ENCODE data around the gene ENTPD6. TPM values are rescaled to one million over a fixed set of nuclear protein-coding genes. Genes with fewer than 3 reads are reported as not detected.
A peak's percentile ranks its signal among the peaks of the same experiment; 100 is the strongest.
"Not testable (repeated sequence)": the region's sequence is repeated elsewhere in the genome, so short reads cannot be mapped to it uniquely, and the experiment has no call there.

The ENTPD6 gene
- total RNA-seq, 1 experiment from 2014 or later = 53.5 TPM

- H3K27me3 ChIP-seq = no peaks in the 10 kb centered on the region
- H3K27ac ChIP-seq = no peak overlapping the region
- no peak for DNase-seq
- H3K36me3 ChIP-seq = peaks cover 16% of the 10 kb centered on the region
- H3K4me3 ChIP-seq = no peak overlapping the region
- peaks cover 29% of the 10 kb centered on the region for H3K4me1 ChIP-seq
- H3K9me3 ChIP-seq (replicated peaks) = no peaks in the 10 kb centered on the region
Observed at GRCh38 chr20:25254986-25255680, 59.6 kb downstream of the ENTPD6 start.

- Histone ChIP-seq H3K27me3 (no peaks in the 10 kb centered on the region), H3K9me3 (replicated peaks) (no peaks in the 10 kb centered on the region), H3K4me3 (no peak overlapping the region), H3K27ac (no peak overlapping the region), H3K4me1 (peaks cover 25% of the 10 kb centered on the region), H3K36me3 (peaks cover 22% of the 10 kb centered on the region)
- DNase-seq = no peak
Observed at GRCh38 chr20:25256226-25256859, 60.8 kb downstream of the ENTPD6 start.

GRCh38 chr20:25257130-25257529 lies 61.6 kb downstream of the ENTPD6 start:
- Histone ChIP-seq H3K9me3 (replicated peaks) (no peaks in the 10 kb centered on the region), H3K36me3 (peaks cover 22% of the 10 kb centered on the region), H3K27ac (peak overlapping the region; percentile 63; the same call in 1 of the 2 replicates), H3K27me3 (no peaks in the 10 kb centered on the region), H3K4me1 (peaks cover 25% of the 10 kb centered on the region), H3K4me3 (no peak overlapping the region)
- DNase-seq = no peak

DNA sequence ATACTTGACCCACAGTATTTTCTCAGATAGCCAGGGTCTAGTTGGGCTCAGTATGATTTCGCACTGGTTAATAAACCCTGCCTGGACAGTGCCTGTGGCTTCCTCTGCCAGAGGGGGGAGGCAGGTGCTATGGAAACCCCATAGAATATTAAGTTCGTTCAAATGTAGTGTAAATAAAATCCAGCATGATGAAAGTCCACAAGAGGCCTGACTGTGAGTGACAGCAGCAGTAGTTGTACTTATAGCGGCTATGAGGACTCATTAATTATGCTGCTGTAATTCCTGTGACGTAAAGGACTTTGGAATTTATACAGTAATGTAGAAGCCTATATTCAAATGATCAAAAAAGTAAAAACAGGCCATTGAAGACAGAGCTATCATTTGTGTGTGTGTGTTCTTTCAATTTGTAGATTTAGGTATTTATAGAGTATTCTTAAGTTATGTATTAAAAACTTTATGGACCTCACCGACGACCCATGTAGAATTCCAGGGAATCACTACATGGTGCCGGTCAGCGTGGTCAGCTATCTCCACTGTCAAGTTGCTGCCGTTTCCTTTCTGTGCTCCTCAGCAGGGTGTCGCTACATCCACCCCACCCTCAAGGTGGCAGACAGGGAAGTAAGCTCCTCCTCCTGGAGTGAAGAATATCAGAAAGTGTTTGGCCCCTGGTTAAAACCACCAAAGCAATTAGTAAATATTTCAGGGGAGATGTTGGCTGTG lies 62.4 kb downstream of the ENTPD6 start:
- Histone ChIP-seq H3K4me3 (no peak overlapping the region), H3K9me3 (replicated peaks) (no peaks in the 10 kb centered on the region; the same call in 1 of the 2 replicates), H3K36me3 (peaks cover 22% of the 10 kb centered on the region), H3K27me3 (no peaks in the 10 kb centered on the region), H3K27ac (peak overlapping the region; percentile 63), H3K4me1 (peaks cover 25% of the 10 kb centered on the region)
- peak; percentile 76 to 86 for DNase-seq

DNA sequence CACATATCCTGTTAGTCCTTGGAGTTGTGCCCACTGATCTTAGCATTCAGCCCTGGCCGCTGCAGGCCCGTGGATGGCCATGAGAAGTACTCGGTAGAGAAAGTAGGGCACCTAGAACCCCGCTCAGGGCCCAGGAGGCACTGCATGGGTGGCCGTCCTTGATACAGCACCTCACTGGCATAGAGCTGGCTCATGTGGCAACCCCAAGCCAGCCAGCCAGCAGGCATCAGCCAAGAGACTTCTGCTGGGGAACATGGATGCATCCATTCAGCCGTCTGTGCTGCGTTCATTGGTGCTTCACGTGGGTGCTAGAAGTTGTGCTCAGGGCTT lies 62.9 kb downstream of the ENTPD6 start:
- DNase-seq = no peak
- peaks cover 22% of the 10 kb centered on the region for H3K36me3 ChIP-seq
- peaks cover 25% of the 10 kb centered on the region for H3K4me1 ChIP-seq
- no peaks in the 10 kb centered on the region; the same call in 1 of the 2 replicates for H3K9me3 ChIP-seq (replicated peaks)
- peak overlapping the region; percentile 63 for H3K27ac ChIP-seq
- no peaks in the 10 kb centered on the region for H3K27me3 ChIP-seq
- no peak overlapping the region for H3K4me3 ChIP-seq

DNA sequence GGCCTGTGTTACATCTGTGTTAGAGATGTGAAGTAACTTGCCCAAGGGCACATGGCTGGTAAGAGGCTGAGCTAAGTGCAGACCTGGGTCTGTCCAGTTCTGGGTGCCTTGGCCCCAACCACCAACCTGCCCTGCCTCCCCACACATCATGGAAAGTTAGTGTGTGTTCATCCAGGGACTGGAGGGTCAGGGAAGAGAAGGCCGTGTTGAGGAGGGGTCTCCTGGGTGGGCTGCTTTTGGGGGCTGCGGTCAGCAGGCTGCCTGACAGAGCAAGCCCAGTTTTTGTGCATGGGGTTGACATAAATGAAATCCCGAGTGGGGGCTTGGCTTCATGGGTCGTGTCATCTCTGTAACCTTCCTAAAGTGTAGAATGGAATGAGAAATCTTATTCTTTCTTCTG lies 63.3 kb downstream of the ENTPD6 start:
- Histone ChIP-seq H3K27ac (no peak overlapping the region; the same call in 1 of the 2 replicates), H3K27me3 (no peaks in the 10 kb centered on the region), H3K4me1 (peaks cover 25% of the 10 kb centered on the region), H3K4me3 (no peak overlapping the region), H3K36me3 (peaks cover 22% of the 10 kb centered on the region), H3K9me3 (replicated peaks) (no peaks in the 10 kb centered on the region; the same call in 1 of the 2 replicates)
- no peak for DNase-seq

- H3K4me3 ChIP-seq = no peak overlapping the region
- H3K4me1 ChIP-seq = peaks cover 25% of the 10 kb centered on the region
- H3K27me3 ChIP-seq = no peaks in the 10 kb centered on the region
- H3K36me3 ChIP-seq = peaks cover 22% of the 10 kb centered on the region
- no peaks in the 10 kb centered on the region; the same call in 1 of the 2 replicates for H3K9me3 ChIP-seq (replicated peaks)
- DNase-seq = no peak
- no peak overlapping the region for H3K27ac ChIP-seq
Observed at GRCh38 chr20:25259358-25259757, 63.8 kb downstream of the ENTPD6 start.

- Histone ChIP-seq H3K27me3 (no peaks in the 10 kb centered on the region), H3K36me3 (peaks cover 22% of the 10 kb centered on the region), H3K27ac (no peak overlapping the region), H3K4me1 (peaks cover 25% of the 10 kb centered on the region), H3K4me3 (no peak overlapping the region), H3K9me3 (replicated peaks) (no peaks in the 10 kb centered on the region; the same call in 1 of the 2 replicates)
- no peak for DNase-seq
Observed at GRCh38 chr20:25259788-25260254, 64.3 kb downstream of the ENTPD6 start.

DNA sequence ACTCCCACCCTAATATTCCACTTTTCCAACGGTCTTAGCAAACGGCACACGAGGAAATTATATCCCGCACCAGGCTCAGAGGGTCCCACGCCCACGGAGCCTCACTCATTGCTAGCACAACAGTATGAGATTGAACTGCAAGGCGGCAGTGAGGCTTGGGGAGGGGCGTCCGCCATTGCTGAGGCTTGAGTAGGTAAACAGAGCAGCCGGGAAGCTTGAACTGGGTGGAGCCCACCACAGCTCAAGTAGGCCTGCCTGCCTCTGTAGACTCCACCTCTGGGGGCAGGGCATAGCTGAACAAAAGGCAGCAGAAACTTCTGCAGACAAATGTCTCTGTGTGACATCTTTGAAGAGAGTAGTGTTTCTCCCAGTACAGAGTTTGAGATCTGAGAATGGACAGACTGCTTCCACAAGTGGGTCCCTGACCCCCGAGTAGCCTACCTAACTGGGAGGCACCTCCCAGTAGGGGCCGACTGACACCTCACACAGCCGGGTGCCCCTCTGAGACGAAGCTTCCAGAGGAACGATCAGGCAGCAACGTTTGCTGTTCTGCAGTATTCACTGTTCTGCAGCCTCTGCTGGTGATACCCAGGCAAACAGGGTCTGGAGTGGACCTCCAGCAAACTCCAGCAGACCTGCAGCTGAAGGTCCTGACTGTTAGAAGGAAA lies 65.4 kb downstream of the ENTPD6 start:
- not testable (repeated sequence) for DNase-seq; H3K4me3 ChIP-seq; H3K9me3 ChIP-seq (replicated peaks); H3K27me3 ChIP-seq; H3K27ac ChIP-seq
- peaks cover 24% of the 10 kb centered on the region for H3K4me1 ChIP-seq
- H3K36me3 ChIP-seq = peaks cover 22% of the 10 kb centered on the region

- Histone ChIP-seq H3K9me3 (replicated peaks) (no peaks in the 10 kb centered on the region; the same call in 1 of the 2 replicates), H3K27ac (no peak overlapping the region), H3K27me3 (no peaks in the 10 kb centered on the region), H3K36me3 (peaks cover 43% of the 10 kb centered on the region), H3K4me3 (no peak overlapping the region), H3K4me1 (no peaks in the 10 kb centered on the region)
- no peak for DNase-seq
Observed at GRCh38 chr20:25269057-25269832, 73.7 kb downstream of the ENTPD6 start.

- Histone ChIP-seq H3K27ac (no peak overlapping the region), H3K4me1 (no peaks in the 10 kb centered on the region), H3K9me3 (replicated peaks) (no peaks in the 10 kb centered on the region; the same call in 1 of the 2 replicates), H3K4me3 (no peak overlapping the region), H3K36me3 (peaks cover 49% of the 10 kb centered on the region), H3K27me3 (no peaks in the 10 kb centered on the region)
- DNase-seq = no peak
Observed at GRCh38 chr20:25269833-25270170, 74.3 kb downstream of the ENTPD6 start.

GRCh38 chr20:25270829-25271251 lies 75.3 kb downstream of the ENTPD6 start:
- no peak for DNase-seq
- peaks cover 51% of the 10 kb centered on the region for H3K36me3 ChIP-seq
- no peaks in the 10 kb centered on the region for H3K9me3 ChIP-seq (replicated peaks)
- no peak overlapping the region for H3K27ac ChIP-seq
- H3K4me3 ChIP-seq = no peak overlapping the region
- H3K27me3 ChIP-seq = no peaks in the 10 kb centered on the region
- H3K4me1 ChIP-seq = no peaks in the 10 kb centered on the region

GRCh38 chr20:25271486-25272222 lies 76.1 kb downstream of the ENTPD6 start:
- Histone ChIP-seq H3K36me3 (peaks cover 51% of the 10 kb centered on the region), H3K27me3 (no peaks in the 10 kb centered on the region)

More at GRCh38 chr20:25271486-25272222, 76.1 kb downstream of the ENTPD6 start:
- no peak overlapping the region for H3K27ac ChIP-seq
- H3K4me1 ChIP-seq = no peaks in the 10 kb centered on the region
- H3K9me3 ChIP-seq (replicated peaks) = no peaks in the 10 kb centered on the region
- H3K4me3 ChIP-seq = no peak overlapping the region
- no peak for DNase-seq
